D721Med (cell line): Measurements from ENCODE around the gene ADGRL3.
A peak's percentile ranks its signal among the peaks of the same experiment; 100 is the strongest.

Experiments
- DNase-seq: peaks from one replicate; pipeline ENCODE4 v3.0.0; 2011; ENCODE audit warnings: low spot score; ENCODE audit not compliant: insufficient read length
- FAIRE-seq: peaks from 2 replicates; lab custom pipeline; 2011; peaks lifted over from hg19 to GRCh38; lab: Jason Lieb, UNC
- TF ChIP-seq, protein P1 (sequence below): IDR thresholded peaks from 2 replicates; pipeline ENCODE4 v1.5.1; 2012; ENCODE audit warnings: mild to moderate bottlenecking, control low read depth; ENCODE audit not compliant: insufficient read depth; ENCODE audit errors: missing control alignments

The ADGRL3 gene

DNA sequence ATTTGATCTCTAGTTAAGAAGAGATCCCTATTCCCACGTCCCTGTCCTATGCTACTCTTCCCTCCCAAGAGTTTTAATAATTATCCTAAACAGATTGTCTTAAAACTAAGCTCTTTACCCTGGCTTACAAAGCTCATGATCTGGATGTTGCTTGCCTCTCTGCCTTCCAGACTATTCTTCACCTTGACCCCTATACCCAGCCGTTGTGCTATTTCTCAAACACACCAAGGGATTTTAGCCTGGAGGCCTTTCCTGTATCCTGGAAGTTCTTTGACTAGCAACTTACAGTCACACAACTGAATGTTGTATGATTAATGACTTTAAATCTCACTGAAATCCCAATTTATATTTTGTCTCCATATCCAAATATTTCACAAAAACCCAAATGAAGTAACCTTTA is 314.9 kb downstream of the ADGRL3 start:
- DNase-seq (peak; percentile 14), FAIRE-seq (peak; percentile 69)
- TF ChIP-seq, protein P1, sequence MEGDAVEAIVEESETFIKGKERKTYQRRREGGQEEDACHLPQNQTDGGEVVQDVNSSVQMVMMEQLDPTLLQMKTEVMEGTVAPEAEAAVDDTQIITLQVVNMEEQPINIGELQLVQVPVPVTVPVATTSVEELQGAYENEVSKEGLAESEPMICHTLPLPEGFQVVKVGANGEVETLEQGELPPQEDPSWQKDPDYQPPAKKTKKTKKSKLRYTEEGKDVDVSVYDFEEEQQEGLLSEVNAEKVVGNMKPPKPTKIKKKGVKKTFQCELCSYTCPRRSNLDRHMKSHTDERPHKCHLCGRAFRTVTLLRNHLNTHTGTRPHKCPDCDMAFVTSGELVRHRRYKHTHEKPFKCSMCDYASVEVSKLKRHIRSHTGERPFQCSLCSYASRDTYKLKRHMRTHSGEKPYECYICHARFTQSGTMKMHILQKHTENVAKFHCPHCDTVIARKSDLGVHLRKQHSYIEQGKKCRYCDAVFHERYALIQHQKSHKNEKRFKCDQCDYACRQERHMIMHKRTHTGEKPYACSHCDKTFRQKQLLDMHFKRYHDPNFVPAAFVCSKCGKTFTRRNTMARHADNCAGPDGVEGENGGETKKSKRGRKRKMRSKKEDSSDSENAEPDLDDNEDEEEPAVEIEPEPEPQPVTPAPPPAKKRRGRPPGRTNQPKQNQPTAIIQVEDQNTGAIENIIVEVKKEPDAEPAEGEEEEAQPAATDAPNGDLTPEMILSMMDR, result no peak

DNA sequence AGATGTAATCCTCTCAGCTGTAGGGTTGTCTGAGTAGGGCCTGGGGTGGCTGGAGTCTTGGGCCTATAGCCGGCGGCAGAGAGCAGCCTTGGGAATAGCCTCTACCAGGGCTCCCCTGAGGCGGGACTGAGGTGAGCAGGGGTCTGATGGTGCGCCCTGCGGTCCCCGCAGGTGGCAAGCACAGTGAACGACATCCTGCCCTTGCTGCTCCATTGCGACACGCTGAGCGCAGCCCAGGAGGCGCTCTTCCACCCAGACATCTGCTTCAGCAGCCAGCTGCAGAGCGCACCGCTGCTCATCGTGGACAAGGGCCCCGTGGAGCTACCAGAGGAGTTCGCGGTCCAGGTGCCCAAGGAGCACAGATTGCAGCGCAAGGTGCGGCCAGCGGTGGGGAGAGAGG is 317.0 kb downstream of the ADGRL3 start:
- DNase-seq (no peak), FAIRE-seq (no peak)
- TF ChIP-seq, protein P1, result no peak

DNA sequence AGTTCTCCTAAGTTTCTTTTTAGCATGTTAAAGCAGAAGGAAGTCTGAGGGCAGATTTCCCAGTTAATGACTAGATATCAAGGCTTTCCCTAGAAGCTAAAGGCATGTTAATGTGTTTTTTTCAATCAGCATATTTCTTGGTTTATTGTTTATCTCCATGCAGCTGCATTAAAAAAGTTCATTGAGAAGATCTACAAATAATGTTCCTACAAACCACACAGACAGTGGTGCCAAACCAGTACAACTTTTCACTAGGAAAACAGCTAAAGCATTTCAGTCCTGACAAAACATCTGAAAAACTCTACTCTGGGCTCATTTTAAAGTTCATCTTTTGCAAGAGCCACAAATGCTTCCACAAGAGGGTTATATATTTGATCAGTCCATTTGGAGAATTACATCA is 320.0 kb downstream of the ADGRL3 start:
- no peak for FAIRE-seq
- TF ChIP-seq, protein P1, result no peak
- no peak for DNase-seq

DNA sequence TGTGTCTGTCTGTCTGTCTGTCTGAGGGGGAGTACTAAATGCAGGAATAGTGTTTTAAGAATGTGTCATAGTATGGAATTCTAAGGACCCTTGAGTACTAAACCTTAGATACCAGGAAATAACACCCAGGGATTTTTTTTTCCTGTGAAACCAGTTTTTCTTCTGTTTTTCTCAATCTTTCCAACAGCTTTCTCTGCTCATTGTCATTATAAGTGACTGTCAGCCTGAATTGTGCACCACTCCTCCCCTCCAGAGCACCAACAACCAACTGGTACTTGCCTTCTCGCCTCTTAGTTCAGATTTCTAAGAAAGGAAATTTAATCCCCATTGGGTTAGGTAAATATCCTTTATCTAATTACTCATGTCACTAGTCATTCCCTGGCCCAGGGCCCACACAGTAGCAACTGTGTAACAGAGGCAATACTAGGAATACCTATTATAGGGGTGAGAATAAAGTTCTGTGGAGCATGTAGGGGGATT is 320.6 kb downstream of the ADGRL3 start:
- no peak for FAIRE-seq
- no peak for DNase-seq

DNA sequence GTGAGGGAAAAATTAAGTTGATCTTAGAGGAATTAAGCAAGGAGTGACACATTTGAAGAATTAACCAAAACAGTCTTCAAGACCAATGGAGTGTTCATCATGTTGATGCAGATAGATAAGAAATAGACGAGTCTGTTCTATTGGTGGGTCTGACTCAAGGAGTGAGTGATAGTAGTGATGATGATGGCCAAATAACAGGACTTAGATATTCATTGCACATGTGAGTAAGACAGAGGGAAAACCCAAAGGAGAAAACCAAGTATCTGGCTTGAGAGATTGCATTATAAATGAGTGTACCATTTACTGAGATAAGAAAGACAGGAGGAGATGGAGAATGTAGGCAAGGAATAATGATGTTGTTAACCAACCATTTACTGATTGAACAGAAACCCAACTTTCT is 321.3 kb downstream of the ADGRL3 start:
- TF ChIP-seq, protein P1, result no peak
- FAIRE-seq (peak; percentile 35), DNase-seq (no peak)

More for the DNA sequence above, 320.6 kb downstream of the ADGRL3 start:
- TF ChIP-seq, protein P1, result no peak

DNA sequence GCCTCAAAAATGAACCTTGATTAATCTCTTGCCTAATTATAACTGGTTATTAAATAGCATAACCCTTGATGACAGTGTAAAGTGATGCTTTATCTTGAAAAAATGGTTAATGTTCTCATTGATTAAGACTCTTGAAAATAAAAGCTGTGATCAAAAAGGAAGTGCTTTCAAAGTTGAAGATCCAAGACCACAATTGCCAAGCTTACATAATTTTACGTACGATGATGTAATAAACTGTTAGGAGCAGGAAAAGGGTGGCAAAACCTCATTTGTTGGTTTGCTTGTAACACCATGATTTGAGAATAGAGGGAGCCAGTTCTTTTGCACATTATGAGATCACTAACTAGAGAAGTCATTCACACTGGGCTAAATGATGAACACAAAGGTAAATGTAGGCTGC is 322.2 kb downstream of the ADGRL3 start:
- FAIRE-seq (no peak), DNase-seq (no peak)
- TF ChIP-seq, protein P1, result no peak

DNA sequence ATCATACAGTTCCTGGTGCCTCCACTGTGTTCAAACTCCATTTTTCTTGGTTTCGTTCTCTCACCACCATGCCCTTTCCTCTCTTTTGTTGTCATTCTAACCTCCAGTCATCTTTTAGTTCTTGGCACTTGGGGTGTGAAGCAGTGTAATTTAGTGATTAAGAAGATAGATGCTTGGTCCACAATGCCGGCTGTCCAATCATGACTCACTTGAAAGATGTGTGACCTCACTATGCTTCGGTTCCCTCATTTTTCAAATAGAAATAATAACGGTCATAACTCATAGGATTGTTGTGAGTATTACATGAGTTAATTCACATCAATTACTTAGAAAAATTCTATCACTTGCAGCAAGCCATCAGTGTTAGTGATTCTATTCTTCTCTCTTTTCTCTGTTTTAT is 327.8 kb downstream of the ADGRL3 start:
- DNase-seq (no peak), FAIRE-seq (no peak)
- TF ChIP-seq, protein P1, result no peak
